HepG2 (cell line): Measurements from ENCODE around the gene PRSS53. TPM values are rescaled to one million over a fixed set of nuclear protein-coding genes. Genes with fewer than 3 reads are reported as not detected.
A peak's percentile ranks its signal among the peaks of the same experiment; 100 is the strongest.

Experiments used
- ARID2 ChIP-seq: sonication (generic); formaldehyde crosslinking; IDR thresholded peaks from 2 replicates; pipeline ENCODE4 v1.8.1; 2022; ENCODE audit warnings: mild to moderate bottlenecking, missing genetic modification reagents, borderline replicate concordance
- CTCF ChIP-seq: sonication (generic); formaldehyde crosslinking; IDR thresholded peaks from 2 replicates; pipeline ENCODE4 v1.5.0; 2020; ENCODE audit warnings: mild to moderate bottlenecking, missing genetic modification reagents, moderate library complexity
- FOSL1 ChIP-seq: sonication (generic); formaldehyde crosslinking; IDR thresholded peaks from 2 replicates; pipeline ENCODE4 v1.9.0; 2021; ENCODE audit warnings: missing genetic modification reagents, borderline replicate concordance
- PREB ChIP-seq: sonication (generic); formaldehyde crosslinking; IDR thresholded peaks from 2 replicates; pipeline ENCODE4 v1.4.0; 2020; ENCODE audit warnings: missing genetic modification reagents
- TAF1 ChIP-seq: sonication (generic); formaldehyde crosslinking; IDR thresholded peaks from 2 replicates; pipeline ENCODE4 v1.4.0; 2020; ENCODE audit warnings: missing genetic modification reagents
- USF2 ChIP-seq, 2 experiments: sonication (generic) in 1 of 2; formaldehyde crosslinking in 1 of 2; IDR thresholded peaks; 2 replicates each; pipeline versions ENCODE4 v1.5.1 to v1.6.1; 2011 to 2020; ENCODE audit warnings: borderline replicate concordance in 1 of 2, low read depth in 1 of 2, low read length in 1 of 2, mild to moderate bottlenecking in 1 of 2, missing genetic modification reagents in 1 of 2, moderate library complexity in 1 of 2
- ZBTB2 ChIP-seq: sonication (generic); formaldehyde crosslinking; IDR thresholded peaks from 2 replicates; pipeline ENCODE4 v1.8.0; 2022; ENCODE audit warnings: low read depth, missing genetic modification reagents
- ZBTB44 ChIP-seq: sonication (generic); formaldehyde crosslinking; IDR thresholded peaks from 2 replicates; pipeline ENCODE4 v1.4.0; 2020; ENCODE audit warnings: missing genetic modification reagents
- ZFP62 ChIP-seq: sonication (generic); formaldehyde crosslinking; IDR thresholded peaks from 2 replicates; pipeline ENCODE4 v1.4.0; 2020; ENCODE audit warnings: missing genetic modification reagents
- ZNF33B ChIP-seq: sonication (generic); formaldehyde crosslinking; IDR thresholded peaks from 2 replicates; pipeline ENCODE4 v1.5.1; 2020; ENCODE audit warnings: mild to moderate bottlenecking, missing genetic modification reagents
- ZNF687 ChIP-seq: sonication (generic); formaldehyde crosslinking; IDR thresholded peaks from 2 replicates; pipeline ENCODE4 v1.5.1; 2020; ENCODE audit warnings: mild to moderate bottlenecking, missing genetic modification reagents, moderate library complexity
- ZNF747 ChIP-seq: sonication (generic); formaldehyde crosslinking; IDR thresholded peaks from 2 replicates; pipeline ENCODE4 v1.8.1; 2023; ENCODE audit warnings: missing genetic modification reagents, mild to moderate bottlenecking, borderline replicate concordance
- ZUFSP ChIP-seq: sonication (generic); formaldehyde crosslinking; IDR thresholded peaks from 2 replicates; pipeline ENCODE4 v1.9.0; 2021; ENCODE audit warnings: missing genetic modification reagents, mild to moderate bottlenecking, borderline replicate concordance
- polyA plus RNA-seq, 8 experiments: library from polyadenylated mRNA; depleted of rRNA in 3 of 8; stranded (reverse) in 7 of 8; unstranded in 1 of 8; fragments of >200 nt; fragmentation: Illumina TruSeq in 4 of 8; extraction: Trizol in 4 of 8; gene quantifications; 2 replicates each; pipeline versions ENCODE4 v1.2.1 to v1.2.3, GENCODE V29; 2011 to 2016; ENCODE audit warnings: low read depth in 4 of 8, missing spikeins in 1 of 8, mixed read lengths in 1 of 8; ENCODE audit not compliant: insufficient read depth in 1 of 8
- total RNA-seq, 5 experiments: library from RNA; depleted of rRNA; stranded (reverse); fragments of >200 nt; fragmentation: Illumina TruSeq; extraction: Trizol; gene quantifications; 2 replicates each; pipeline ENCODE4 v1.2.3, GENCODE V29; 2016; ENCODE audit warnings: low read depth in 1 of 5

Gene PRSS53
- total and polyA plus RNA-seq, 2 of the 13 experiments (the other 11 are each of a cell fraction or from before 2014, with no cell fraction given) = 2.2 to 7.4 TPM

- TF ChIP-seq ZNF747 (CRISPR knock-in tag) (no peak; the same call in 1 of the 2 replicates), FOSL1 (CRISPR knock-in tag) (no peak), ZFP62 (CRISPR knock-in tag) (no peak), ZBTB2 (no peak), USF2 (IDR thresholded peaks at IDR 0.05; ENCODE audit: low read depth, low read length) (no peak), USF2 (CRISPR knock-in tag; IDR thresholded peaks at IDR 0.05; ENCODE audit: borderline replicate concordance) (no peak), PREB (CRISPR knock-in tag) (no peak), ZNF33B (CRISPR knock-in tag) (peak; percentile 17; the same call in 1 of the 2 replicates), ZBTB44 (CRISPR knock-in tag) (no peak; the same call in 1 of the 2 replicates), CTCF (CRISPR knock-in tag) (no peak), ZNF687 (no peak), ARID2 (no peak), TAF1 (no peak), ZUFSP (CRISPR knock-in tag) (no peak)
These were observed 16.1 kb downstream of the PRSS53 start (continued) for GRCh38 chr16:31072540-31073141.
